HG03095 (cell line): ENCODE data around the gene SFXN3.

Source experiments
- ATAC-seq: cut with Tn5 transposase; IDR thresholded peaks from one replicate; pipeline ENCODE4 v1.9.1; 2021; ENCODE audit warnings: moderate library complexity; ENCODE audit not compliant: unreplicated experiment

Gene SFXN3

GRCh38 chr10:101071267-101071884 lies 40.3 kb downstream of the SFXN3 start:
- ATAC-seq = no peak

- ATAC-seq = no peak
These were observed 40.9 kb downstream of the SFXN3 start for GRCh38 chr10:101071885-101072433.

- no peak for ATAC-seq
These were observed 41.9 kb downstream of the SFXN3 start for GRCh38 chr10:101072923-101073322.

GRCh38 chr10:101073631-101074030 lies 42.6 kb downstream of the SFXN3 start:
- ATAC-seq = no peak

- no peak for ATAC-seq
These were observed 44.7 kb downstream of the SFXN3 start for GRCh38 chr10:101075775-101076174.

- no peak for ATAC-seq
These were observed 45.6 kb downstream of the SFXN3 start for GRCh38 chr10:101076630-101077029.

GRCh38 chr10:101079874-101080273 lies 48.8 kb downstream of the SFXN3 start:
- ATAC-seq = no peak

- no peak for ATAC-seq
These were observed 50.2 kb downstream of the SFXN3 start for GRCh38 chr10:101080933-101081931.

- no peak for ATAC-seq
These were observed 54.8 kb downstream of the SFXN3 start for GRCh38 chr10:101085846-101086245.

- no peak for ATAC-seq
These were observed 56.3 kb downstream of the SFXN3 start for GRCh38 chr10:101087376-101087775.

- ATAC-seq = no peak
These were observed 56.9 kb downstream of the SFXN3 start for GRCh38 chr10:101087965-101088364.

GRCh38 chr10:101089520-101090299 lies 58.7 kb downstream of the SFXN3 start:
- no peak for ATAC-seq

GRCh38 chr10:101090597-101090996 lies 59.6 kb downstream of the SFXN3 start:
- ATAC-seq = no peak
